CD4-positive, CD25-positive, alpha-beta regulatory T cell (primary cell): ENCODE measurements around the gene ANK3. TPM values are rescaled to one million over a fixed set of nuclear protein-coding genes. Genes with fewer than 3 reads are reported as not detected.
"Not testable (repeated sequence)": the region's sequence is repeated elsewhere in the genome, so short reads cannot be mapped to it uniquely, and the experiment has no call there.

ENCODE experiments used
- ATAC-seq, 2 donors: fragments of 150-1000 bp; cut with Tn5 transposase; one replicate each; pipeline ENCODE4 v1.10.0; 2021; ENCODE audit warnings: low read depth in 2 of 2, moderate number of reproducible peaks in 2 of 2, moderate library complexity in 1 of 2
- DNase-seq, 3 donors: peaks; one replicate each; pipeline versions ENCODE4 v3.0.0 to v3.0.0-alpha.2; 2012 to 2022; ENCODE audit warnings: mixed read lengths in 1 of 3
- H3K27ac ChIP-seq: one replicate; pipeline ENCODE4 v1.7.0; 2013; ENCODE audit warnings: mild to moderate bottlenecking, low read length; ENCODE audit not compliant: insufficient read depth, poor library complexity, severe bottlenecking
- H3K27me3 ChIP-seq: one replicate; pipeline ENCODE4 v1.7.0; 2013; ENCODE audit warnings: low read length; ENCODE audit not compliant: control insufficient read depth, insufficient read depth
- H3K36me3 ChIP-seq: one replicate; pipeline ENCODE4 v1.7.0; 2013; ENCODE audit warnings: mild to moderate bottlenecking, low read length, moderate library complexity; ENCODE audit not compliant: control insufficient read depth, insufficient read depth
- H3K4me1 ChIP-seq: 2 replicates; pipeline ENCODE4 v1.7.0; 2013; ENCODE audit warnings: mild to moderate bottlenecking, low read length; ENCODE audit not compliant: insufficient read depth, control insufficient read depth, poor library complexity, severe bottlenecking
- H3K4me3 ChIP-seq: one replicate; pipeline ENCODE4 v1.7.0; 2013; ENCODE audit warnings: low read depth, mild to moderate bottlenecking, low read length, moderate library complexity
- H3K9me3 ChIP-seq, 2 experiments: 1 replicate in 1 of 2; 2 replicates in 1 of 2; pipeline ENCODE4 v1.7.0; 2013; ENCODE audit warnings: low read length in 2 of 2, mild to moderate bottlenecking in 1 of 2, moderate library complexity in 1 of 2; ENCODE audit not compliant: control insufficient read depth in 2 of 2
- H3K27ac Mint-ChIP-seq, 3 donors: one replicate each; pipeline ENCODE4 v1.8.0; 2020 to 2022; ENCODE audit warnings: mild to moderate bottlenecking in 3 of 3, mixed read lengths in 3 of 3, moderate library complexity in 2 of 3
- H3K27me3 Mint-ChIP-seq: one replicate; pipeline ENCODE4 v1.8.0; 2022; ENCODE audit warnings: mild to moderate bottlenecking, mixed read lengths
- H3K36me3 Mint-ChIP-seq: one replicate; pipeline ENCODE4 v1.8.0; 2020; ENCODE audit warnings: mixed read lengths
- H3K4me1 Mint-ChIP-seq, 4 donors: one replicate each; pipeline ENCODE4 v1.8.0; 2020 to 2022; ENCODE audit warnings: mixed read lengths in 4 of 4, mild to moderate bottlenecking in 1 of 4
- H3K4me3 Mint-ChIP-seq, 4 donors: one replicate each; pipeline ENCODE4 v1.8.0; 2020 to 2022; ENCODE audit warnings: mild to moderate bottlenecking in 4 of 4, mixed read lengths in 4 of 4, moderate library complexity in 3 of 4
- H3K9me3 Mint-ChIP-seq, 7 donors: one replicate each; pipeline ENCODE4 v1.8.0; 2020 to 2022; ENCODE audit warnings: mixed read lengths in 7 of 7, mild to moderate bottlenecking in 3 of 7, moderate library complexity in 2 of 7
- polyA plus RNA-seq, 4 donors: library from polyadenylated mRNA; unstranded; fragments of 300-500 nt; fragmentation: Illumina TruSeq; gene quantifications; one replicate each; pipeline ENCODE4 v1.2.3, GENCODE V29; 2021
- total RNA-seq: library from RNA; stranded (reverse); gene quantifications from one replicate; pipeline ENCODE4 v1.2.3, GENCODE V29; 2022

ANK3 gene
- total and polyA plus RNA-seq, 5 donors from 2014 or later = 1.8 to 32.6 (median 3.1) TPM

DNA sequence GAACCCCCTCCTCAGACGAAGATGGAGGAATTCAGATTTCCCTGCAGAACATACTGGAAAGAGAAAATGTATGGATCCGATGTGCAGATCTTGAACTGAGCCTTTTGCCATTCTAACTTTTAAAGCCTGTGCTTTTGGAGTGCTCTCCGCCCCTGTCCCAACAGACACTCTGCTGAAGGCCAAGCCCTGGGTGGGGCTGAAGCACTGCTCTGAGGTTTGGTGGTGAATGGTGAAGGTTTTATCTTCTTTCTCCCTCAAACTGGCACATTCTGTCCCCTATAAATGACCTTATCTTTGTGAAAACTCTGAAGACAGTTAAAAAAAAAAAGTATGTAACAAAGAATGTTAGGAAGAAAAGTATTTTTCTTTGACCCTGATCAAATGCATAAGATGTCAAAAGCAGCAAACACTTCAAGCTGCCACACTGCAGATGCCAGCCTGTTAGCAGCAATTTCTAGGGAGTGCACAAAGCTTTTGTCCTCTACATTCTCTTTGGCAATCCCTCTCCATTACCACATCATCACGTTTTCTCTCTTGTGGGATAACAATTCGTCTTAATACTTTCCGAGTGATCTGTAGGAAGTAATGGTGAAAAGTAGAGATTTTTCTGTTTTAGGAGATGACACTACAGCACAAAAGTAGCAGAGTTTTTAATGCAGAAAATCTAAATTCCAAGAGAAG, 346.0 kb downstream of the ANK3 start:
- Histone ChIP-seq H3K36me3 (no peaks in the 10 kb centered on the region), H3K9me3 (no peaks in the 10 kb centered on the region), H3K4me1 (no peaks in the 10 kb centered on the region), H3K27ac (no peak overlapping the region), H3K4me3 (no peak overlapping the region), H3K27me3 (peaks cover 1% of the 10 kb centered on the region)
- no peaks in the 10 kb centered on the region for H3K4me1 Mint-ChIP-seq
- DNase-seq (no peak), ATAC-seq (no peak)
- H3K27ac Mint-ChIP-seq = no peak overlapping the region
- no peaks in the 10 kb centered on the region for H3K36me3 Mint-ChIP-seq
- no peaks in the 10 kb centered on the region for H3K27me3 Mint-ChIP-seq
- H3K9me3 Mint-ChIP-seq = peaks cover 0 to 3% (median 0%) of the 10 kb centered on the region in 7 donors
- no peak overlapping the region for H3K4me3 Mint-ChIP-seq

- H3K27me3 ChIP-seq = peaks cover 1% of the 10 kb centered on the region
- no peak overlapping the region for H3K4me3 ChIP-seq
- H3K4me1 ChIP-seq = no peaks in the 10 kb centered on the region
- Mint-ChIP-seq H3K9me3 (peaks cover 0 to 3% (median 0%) of the 10 kb centered on the region in 7 donors), H3K4me3 (no peak overlapping the region), H3K27ac (no peak overlapping the region), H3K27me3 (no peaks in the 10 kb centered on the region), H3K4me1 (no peaks in the 10 kb centered on the region), H3K36me3 (no peaks in the 10 kb centered on the region)
- DNase-seq (no peak), ATAC-seq (no peak)
- H3K9me3 ChIP-seq = no peaks in the 10 kb centered on the region
- no peaks in the 10 kb centered on the region for H3K36me3 ChIP-seq
- no peak overlapping the region for H3K27ac ChIP-seq
These were observed 346.8 kb downstream of the ANK3 start for GRCh38 chr10:60042914-60043313.

DNA sequence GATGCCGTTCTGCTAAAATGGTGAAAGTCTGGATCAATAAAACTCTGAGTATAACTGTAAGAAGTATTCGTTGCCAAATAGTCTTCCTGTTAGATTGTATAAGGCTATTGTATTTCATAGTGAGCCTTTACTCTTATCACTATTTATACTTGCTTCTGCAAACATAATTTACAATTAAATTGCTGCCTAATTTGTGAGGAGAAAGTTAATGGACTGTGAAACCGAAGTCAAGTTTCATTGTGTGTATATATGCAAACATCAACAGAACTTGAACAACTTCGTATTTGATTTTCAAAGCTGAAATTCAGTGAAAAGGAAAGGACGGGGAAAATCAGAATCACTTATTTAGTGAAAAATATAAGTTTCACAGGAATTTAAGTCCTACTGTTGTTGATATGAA, 347.4 kb downstream of the ANK3 start:
- Mint-ChIP-seq H3K9me3 (peaks cover 0 to 3% (median 0%) of the 10 kb centered on the region in 7 donors), H3K4me3 (no peak overlapping the region), H3K27me3 (no peaks in the 10 kb centered on the region), H3K36me3 (no peaks in the 10 kb centered on the region), H3K4me1 (no peaks in the 10 kb centered on the region), H3K27ac (no peak overlapping the region)
- no peaks in the 10 kb centered on the region for H3K36me3 ChIP-seq
- peaks cover 1% of the 10 kb centered on the region for H3K27me3 ChIP-seq
- no peak for DNase-seq
- no peaks in the 10 kb centered on the region for H3K4me1 ChIP-seq
- no peaks in the 10 kb centered on the region for H3K9me3 ChIP-seq
- no peak for ATAC-seq
- H3K4me3 ChIP-seq = no peak overlapping the region
- H3K27ac ChIP-seq = no peak overlapping the region

- Histone ChIP-seq H3K9me3 (no peaks in the 10 kb centered on the region), H3K4me1 (no peaks in the 10 kb centered on the region), H3K36me3 (no peaks in the 10 kb centered on the region), H3K4me3 (no peak overlapping the region), H3K27me3 (peaks cover 1% of the 10 kb centered on the region), H3K27ac (no peak overlapping the region)
- H3K27me3 Mint-ChIP-seq = no peaks in the 10 kb centered on the region
- no peak for ATAC-seq
- H3K4me3 Mint-ChIP-seq = no peak overlapping the region
- no peaks in the 10 kb centered on the region for H3K4me1 Mint-ChIP-seq
- no peaks in the 10 kb centered on the region for H3K9me3 Mint-ChIP-seq
- no peak for DNase-seq
- no peaks in the 10 kb centered on the region for H3K36me3 Mint-ChIP-seq
- no peak overlapping the region for H3K27ac Mint-ChIP-seq
These were observed 348.1 kb downstream of the ANK3 start for GRCh38 chr10:60041489-60042133.

DNA sequence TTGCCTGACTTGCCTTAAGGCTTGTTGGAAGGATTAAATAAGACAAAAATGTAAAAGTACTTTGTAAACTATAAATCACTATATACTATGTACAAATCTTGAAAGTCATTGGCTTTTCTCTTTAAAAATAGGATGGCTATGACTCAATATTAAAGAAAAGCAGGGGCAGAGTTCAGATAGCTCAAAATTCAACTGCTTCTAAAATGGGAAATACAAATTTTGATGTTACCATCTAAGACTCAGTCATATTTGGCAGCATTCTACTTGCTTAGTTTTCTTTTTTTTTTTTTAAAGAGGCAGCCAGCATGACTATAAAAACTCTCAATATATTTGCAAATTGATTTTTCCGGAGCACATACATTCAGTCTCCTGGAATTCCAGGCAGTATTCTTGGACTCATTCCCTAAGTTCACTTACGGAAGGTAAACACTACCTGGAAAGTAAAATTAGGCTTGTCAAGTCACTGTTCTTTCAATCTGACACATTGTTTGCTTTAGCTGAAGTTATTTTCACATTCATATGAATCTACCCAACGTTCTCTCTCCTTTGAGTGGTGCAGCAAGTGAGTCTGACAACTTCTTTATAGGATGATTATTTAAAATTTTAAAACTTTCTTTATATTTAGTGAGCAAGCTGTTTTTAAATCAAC, 349.5 kb downstream of the ANK3 start:
- no peak overlapping the region for H3K27ac ChIP-seq
- no peak overlapping the region for H3K4me3 ChIP-seq
- no peaks in the 10 kb centered on the region for H3K36me3 ChIP-seq
- Mint-ChIP-seq H3K27ac (no peak overlapping the region), H3K27me3 (no peaks in the 10 kb centered on the region), H3K36me3 (no peaks in the 10 kb centered on the region), H3K4me3 (no peak overlapping the region), H3K4me1 (no peaks in the 10 kb centered on the region), H3K9me3 (no peaks in the 10 kb centered on the region)
- no peaks in the 10 kb centered on the region for H3K9me3 ChIP-seq
- no peak for DNase-seq
- H3K27me3 ChIP-seq = peaks cover 1% of the 10 kb centered on the region
- ATAC-seq = no peak
- H3K4me1 ChIP-seq = no peaks in the 10 kb centered on the region

GRCh38 chr10:60035984-60036383, 353.7 kb downstream of the ANK3 start:
- no peak overlapping the region for H3K27ac Mint-ChIP-seq
- H3K36me3 ChIP-seq = no peaks in the 10 kb centered on the region
- DNase-seq (no peak), ATAC-seq (no peak)
- no peaks in the 10 kb centered on the region for H3K36me3 Mint-ChIP-seq
- no peaks in the 10 kb centered on the region for H3K27me3 Mint-ChIP-seq
- no peaks in the 10 kb centered on the region for H3K4me1 Mint-ChIP-seq
- no peak overlapping the region for H3K4me3 ChIP-seq
- H3K4me3 Mint-ChIP-seq = no peak overlapping the region
- peaks cover 0 to 1% (median 0%) of the 10 kb centered on the region in 7 donors for H3K9me3 Mint-ChIP-seq
- H3K9me3 ChIP-seq = no peaks in the 10 kb centered on the region
- no peaks in the 10 kb centered on the region for H3K4me1 ChIP-seq
- H3K27ac ChIP-seq = no peak overlapping the region
- H3K27me3 ChIP-seq = no peaks in the 10 kb centered on the region

DNA sequence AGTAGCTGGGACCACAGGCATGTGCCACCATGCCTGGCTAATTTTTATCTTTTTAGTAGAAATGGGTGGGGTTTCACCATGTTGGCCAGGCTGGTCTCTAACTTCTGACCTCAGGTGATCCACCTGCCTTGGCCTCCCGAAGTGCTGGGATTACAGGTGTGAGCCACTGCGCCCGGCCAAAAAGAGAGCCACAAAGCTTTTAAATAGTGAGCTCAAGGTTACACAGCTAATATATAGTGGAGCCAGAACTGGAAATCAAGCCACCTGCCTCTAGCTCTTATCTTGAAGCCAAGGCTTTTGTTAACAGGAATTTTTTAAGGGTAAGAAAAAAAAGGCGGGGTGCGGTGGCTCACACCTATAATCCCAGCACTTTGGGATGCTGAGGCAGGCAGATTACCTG, 354.3 kb downstream of the ANK3 start:
- not testable (repeated sequence) for H3K4me3 Mint-ChIP-seq, H3K27me3 Mint-ChIP-seq

More for the DNA sequence above, 354.3 kb downstream of the ANK3 start:
- H3K27me3 ChIP-seq, H3K4me1 Mint-ChIP-seq, DNase-seq, H3K36me3 Mint-ChIP-seq, H3K4me1 ChIP-seq, H3K9me3 ChIP-seq, H3K9me3 Mint-ChIP-seq, H3K27ac Mint-ChIP-seq, ATAC-seq, H3K27ac ChIP-seq, H3K4me3 ChIP-seq, H3K36me3 ChIP-seq: not testable (repeated sequence)
